Panc1 (cell line): ENCODE measurements around the gene VASH2.

ENCODE experiments used
- POLR2AphosphoS5 ChIP-seq: IDR thresholded peaks from 2 replicates; pipeline ENCODE4 v1.6.1; 2012; ENCODE audit warnings: mild to moderate bottlenecking, low read depth, low read length, moderate library complexity
- SIN3A ChIP-seq: IDR thresholded peaks from 2 replicates; pipeline ENCODE4 v1.6.1; 2012; ENCODE audit warnings: low read depth, mild to moderate bottlenecking, low read length, moderate library complexity, borderline replicate concordance; ENCODE audit not compliant: insufficient read depth
- TCF7L2 ChIP-seq: IDR thresholded peaks from 2 replicates; pipeline ENCODE4 v1.6.1; 2011; ENCODE audit warnings: mild to moderate bottlenecking, low read depth, low read length, inconsistent platforms
- TF ChIP-seq, protein P1 (sequence below): fragments of 450-650 bp; IDR thresholded peaks from 2 replicates; pipeline ENCODE4 v1.5.1; 2017; ENCODE audit warnings: mild to moderate bottlenecking
- TF ChIP-seq, protein P2 (sequence below), 2 experiments: IDR thresholded peaks; 2 replicates each; pipeline ENCODE4 v1.6.1; 2011 to 2012; ENCODE audit warnings: low read depth in 2 of 2, control low read depth in 1 of 2, low read length in 1 of 2, mild to moderate bottlenecking in 1 of 2, moderate library complexity in 1 of 2; ENCODE audit not compliant: insufficient read depth in 1 of 2

- TF ChIP-seq POLR2AphosphoS5 (no peak), TCF7L2 (no peak), SIN3A (no peak)
- TF ChIP-seq, protein P1, sequence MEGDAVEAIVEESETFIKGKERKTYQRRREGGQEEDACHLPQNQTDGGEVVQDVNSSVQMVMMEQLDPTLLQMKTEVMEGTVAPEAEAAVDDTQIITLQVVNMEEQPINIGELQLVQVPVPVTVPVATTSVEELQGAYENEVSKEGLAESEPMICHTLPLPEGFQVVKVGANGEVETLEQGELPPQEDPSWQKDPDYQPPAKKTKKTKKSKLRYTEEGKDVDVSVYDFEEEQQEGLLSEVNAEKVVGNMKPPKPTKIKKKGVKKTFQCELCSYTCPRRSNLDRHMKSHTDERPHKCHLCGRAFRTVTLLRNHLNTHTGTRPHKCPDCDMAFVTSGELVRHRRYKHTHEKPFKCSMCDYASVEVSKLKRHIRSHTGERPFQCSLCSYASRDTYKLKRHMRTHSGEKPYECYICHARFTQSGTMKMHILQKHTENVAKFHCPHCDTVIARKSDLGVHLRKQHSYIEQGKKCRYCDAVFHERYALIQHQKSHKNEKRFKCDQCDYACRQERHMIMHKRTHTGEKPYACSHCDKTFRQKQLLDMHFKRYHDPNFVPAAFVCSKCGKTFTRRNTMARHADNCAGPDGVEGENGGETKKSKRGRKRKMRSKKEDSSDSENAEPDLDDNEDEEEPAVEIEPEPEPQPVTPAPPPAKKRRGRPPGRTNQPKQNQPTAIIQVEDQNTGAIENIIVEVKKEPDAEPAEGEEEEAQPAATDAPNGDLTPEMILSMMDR, result no peak
- TF ChIP-seq, protein P2, sequence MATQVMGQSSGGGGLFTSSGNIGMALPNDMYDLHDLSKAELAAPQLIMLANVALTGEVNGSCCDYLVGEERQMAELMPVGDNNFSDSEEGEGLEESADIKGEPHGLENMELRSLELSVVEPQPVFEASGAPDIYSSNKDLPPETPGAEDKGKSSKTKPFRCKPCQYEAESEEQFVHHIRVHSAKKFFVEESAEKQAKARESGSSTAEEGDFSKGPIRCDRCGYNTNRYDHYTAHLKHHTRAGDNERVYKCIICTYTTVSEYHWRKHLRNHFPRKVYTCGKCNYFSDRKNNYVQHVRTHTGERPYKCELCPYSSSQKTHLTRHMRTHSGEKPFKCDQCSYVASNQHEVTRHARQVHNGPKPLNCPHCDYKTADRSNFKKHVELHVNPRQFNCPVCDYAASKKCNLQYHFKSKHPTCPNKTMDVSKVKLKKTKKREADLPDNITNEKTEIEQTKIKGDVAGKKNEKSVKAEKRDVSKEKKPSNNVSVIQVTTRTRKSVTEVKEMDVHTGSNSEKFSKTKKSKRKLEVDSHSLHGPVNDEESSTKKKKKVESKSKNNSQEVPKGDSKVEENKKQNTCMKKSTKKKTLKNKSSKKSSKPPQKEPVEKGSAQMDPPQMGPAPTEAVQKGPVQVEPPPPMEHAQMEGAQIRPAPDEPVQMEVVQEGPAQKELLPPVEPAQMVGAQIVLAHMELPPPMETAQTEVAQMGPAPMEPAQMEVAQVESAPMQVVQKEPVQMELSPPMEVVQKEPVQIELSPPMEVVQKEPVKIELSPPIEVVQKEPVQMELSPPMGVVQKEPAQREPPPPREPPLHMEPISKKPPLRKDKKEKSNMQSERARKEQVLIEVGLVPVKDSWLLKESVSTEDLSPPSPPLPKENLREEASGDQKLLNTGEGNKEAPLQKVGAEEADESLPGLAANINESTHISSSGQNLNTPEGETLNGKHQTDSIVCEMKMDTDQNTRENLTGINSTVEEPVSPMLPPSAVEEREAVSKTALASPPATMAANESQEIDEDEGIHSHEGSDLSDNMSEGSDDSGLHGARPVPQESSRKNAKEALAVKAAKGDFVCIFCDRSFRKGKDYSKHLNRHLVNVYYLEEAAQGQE (IDR thresholded peaks at IDR 0.05; ENCODE audit: insufficient read depth in 1 of 2, low read depth in 2 of 2, low read length in 1 of 2), result no peak
Measured at GRCh38 chr1:212984522-212985291, 34.4 kb downstream of the VASH2 start.
